SK-N-SH (cell line): Measurements from ENCODE around the gene HK3. TPM values are rescaled to one million over a fixed set of nuclear protein-coding genes. Genes with fewer than 3 reads are reported as not detected.

Source experiments
- CTCF ChIA-PET: fragments of 300-600, 350-600 bp; formaldehyde crosslinking; extraction: SDS; loops from one replicate; lab custom pipeline; 2021; lab: Yijun Ruan, JAX
- POLR2A ChIA-PET: fragments of 350-600 bp; sonication (Branson Sonifier 250); formaldehyde crosslinking; extraction: SDS; loops from one replicate; lab custom pipeline; 2020; ENCODE audit warnings: antibody characterized with exemption, inconsistent platforms; lab: Yijun Ruan, JAX
- DNase-seq: peaks from one replicate; pipeline ENCODE4 v3.0.0; 2012
- H2AFZ ChIP-seq: fragments of 200-600 bp; sonication (generic); 2 replicates; pipeline ENCODE4 v1.8.1; 2016; ENCODE audit warnings: antibody characterized with exemption, mild to moderate bottlenecking, low read depth
- H3F3A ChIP-seq: fragments of 200-600 bp; sonication (generic); replicated peaks from 2 replicates; pipeline ENCODE3; 2016; ENCODE audit warnings: antibody characterized with exemption, mild to moderate bottlenecking; ENCODE audit not compliant: insufficient read depth
- H3K27ac ChIP-seq, 2 experiments: fragments of 200-500 bp in 1 of 2; fragments of 200-600 bp in 1 of 2; sonication (Bioruptor generic) in 1 of 2; sonication (generic), shearing (Covaris generic) in 1 of 2; 2 replicates each; pipeline versions ENCODE4 v1.5.1 to v1.6.1; 2014 to 2016; ENCODE audit warnings: low read depth in 2 of 2, inconsistent platforms in 1 of 2, low read length in 1 of 2, mild to moderate bottlenecking in 1 of 2, mixed read lengths in 1 of 2
- H3K27me3 ChIP-seq: fragments of 200-600 bp; sonication (generic), shearing (Covaris generic); 2 replicates; pipeline ENCODE4 v1.6.1; 2016; ENCODE audit warnings: mixed run types; ENCODE audit not compliant: insufficient read depth
- H3K36me3 ChIP-seq, 2 experiments: fragments of 200-500 bp in 1 of 2; fragments of 200-600 bp in 1 of 2; sonication (Bioruptor generic) in 1 of 2; sonication (generic) in 1 of 2; replicated peaks in 1 of 2; 2 replicates each; pipeline versions ENCODE3 to v1.5.1; 2014 to 2016; ENCODE audit warnings: low read length in 1 of 2, mild to moderate bottlenecking in 1 of 2; ENCODE audit not compliant: insufficient read depth in 2 of 2, control insufficient read depth in 1 of 2
- H3K4me1 ChIP-seq, 2 experiments: fragments of 200-500 bp in 1 of 2; fragments of 200-600 bp in 1 of 2; sonication (Bioruptor generic) in 1 of 2; sonication (generic), shearing (Covaris generic) in 1 of 2; 2 replicates each; pipeline versions ENCODE4 v1.5.1 to v1.6.1; 2014 to 2016; ENCODE audit warnings: low read depth in 1 of 2, low read length in 1 of 2, mixed run types in 1 of 2; ENCODE audit not compliant: insufficient read depth in 2 of 2, control insufficient read depth in 1 of 2
- H3K4me2 ChIP-seq: fragments of 200-600 bp; sonication (generic), shearing (Covaris generic); 2 replicates; pipeline ENCODE4 v1.6.1; 2017; ENCODE audit warnings: mixed run types
- H3K4me3 ChIP-seq, 2 experiments: fragments of 200-500 bp in 1 of 2; fragments of 200-600 bp in 1 of 2; sonication (Bioruptor generic) in 1 of 2; sonication (generic), shearing (Covaris generic) in 1 of 2; 2 replicates each; pipeline versions ENCODE4 v1.5.1 to v1.8.1; 2014 to 2016; ENCODE audit warnings: low read depth in 2 of 2, inconsistent platforms in 1 of 2, low read length in 1 of 2, mild to moderate bottlenecking in 1 of 2, mixed read lengths in 1 of 2, moderate library complexity in 1 of 2
- H3K79me2 ChIP-seq: fragments of 200-600 bp; sonication (generic); 2 replicates; pipeline ENCODE4 v1.8.1; 2017; ENCODE audit warnings: mild to moderate bottlenecking; ENCODE audit not compliant: insufficient read depth
- H3K9ac ChIP-seq: fragments of 200-600 bp; sonication (generic); 2 replicates; pipeline ENCODE4 v1.6.1; 2017; ENCODE audit warnings: mixed run types
- H3K9me2 ChIP-seq: fragments of 200-600 bp; sonication (generic); 2 replicates; pipeline ENCODE4 v1.6.1; 2017; ENCODE audit warnings: mixed run types
- H3K9me3 ChIP-seq: fragments of 200-600 bp; sonication (generic); 2 replicates; pipeline ENCODE4 v1.6.1; 2017; ENCODE audit warnings: mixed run types, mild to moderate bottlenecking, moderate library complexity
- H4K20me1 ChIP-seq: fragments of 200-600 bp; sonication (generic); 2 replicates; pipeline ENCODE4 v1.6.1; 2017; ENCODE audit warnings: mild to moderate bottlenecking, mixed run types; ENCODE audit not compliant: insufficient read depth
- CHD2 ChIP-seq: fragments of 150-350 bp; IDR thresholded peaks from 2 replicates; pipeline ENCODE4 v1.6.1; 2018; ENCODE audit warnings: low read length; ENCODE audit not compliant: partially characterized antibody
- FOSL2 ChIP-seq: IDR thresholded peaks from 2 replicates; pipeline ENCODE4 v1.4.0; 2012; ENCODE audit warnings: low read depth, mild to moderate bottlenecking, moderate library complexity, borderline replicate concordance
- FOXJ3 ChIP-seq: sonication (generic); formaldehyde crosslinking; IDR thresholded peaks from 2 replicates; pipeline ENCODE4 v1.5.1; 2020; ENCODE audit warnings: mild to moderate bottlenecking, missing genetic modification reagents
- FOXM1 ChIP-seq: IDR thresholded peaks from 2 replicates; pipeline ENCODE4 v1.4.0; 2012; ENCODE audit warnings: low read depth, mild to moderate bottlenecking
- GABPA ChIP-seq: IDR thresholded peaks from 2 replicates; pipeline ENCODE4 v1.4.0; 2012; ENCODE audit warnings: low read depth, mild to moderate bottlenecking
- GATA2 ChIP-seq: sonication (generic); formaldehyde crosslinking; IDR thresholded peaks from 2 replicates; pipeline ENCODE4 v1.5.0; 2020; ENCODE audit warnings: mild to moderate bottlenecking, missing genetic modification reagents
- JUND ChIP-seq: IDR thresholded peaks from 2 replicates; pipeline ENCODE4 v1.4.0; 2012
- NFIC ChIP-seq: IDR thresholded peaks from 2 replicates; pipeline ENCODE4 v1.4.0; 2012; ENCODE audit warnings: borderline replicate concordance
- NRF1 ChIP-seq: IDR thresholded peaks from 2 replicates; pipeline ENCODE4 v1.6.1; 2012; ENCODE audit warnings: low read depth, mild to moderate bottlenecking, low read length
- POLR2AphosphoS5 ChIP-seq: IDR thresholded peaks from 2 replicates; pipeline ENCODE4 v1.6.1; 2012; ENCODE audit warnings: low read depth, low read length
- RAD21 ChIP-seq: IDR thresholded peaks from 2 replicates; pipeline ENCODE4 v1.6.1; 2012; ENCODE audit warnings: mild to moderate bottlenecking, low read length
- RXRA ChIP-seq: IDR thresholded peaks from 2 replicates; pipeline ENCODE4 v1.4.0; 2012; ENCODE audit warnings: low read depth, mild to moderate bottlenecking, borderline replicate concordance
- TCF12 ChIP-seq: IDR thresholded peaks from 2 replicates; pipeline ENCODE4 v1.4.0; 2012
- YY1 ChIP-seq: IDR thresholded peaks from 2 replicates; pipeline ENCODE4 v1.4.0; 2012; ENCODE audit warnings: low read depth, mild to moderate bottlenecking
- ZBTB33 ChIP-seq: IDR thresholded peaks from 2 replicates; pipeline ENCODE4 v1.4.0; 2012; ENCODE audit warnings: low read depth, borderline replicate concordance
- WGBS: methylation state at CpG from one replicate; pipeline ENCODE4 v1.1.6; 2017; ENCODE audit warnings: low lambda C conversion rate; 5-methylcytosine and 5-hydroxymethylcytosine counted together
- polyA plus RNA-seq, 3 experiments: library from polyadenylated mRNA; depleted of rRNA; stranded (reverse); fragments of >200 nt; gene quantifications; 2 replicates each; pipeline ENCODE4 v1.2.3, GENCODE V29; 2012
- TF ChIP-seq, protein P1 (sequence below): fragments of 150-350 bp; IDR thresholded peaks from 2 replicates; pipeline ENCODE4 v1.6.1; 2016; ENCODE audit warnings: mild to moderate bottlenecking, low read depth, low read length
- TF ChIP-seq, protein P2 (sequence below): fragments of 200-600 bp; sonication (generic); IDR thresholded peaks from 2 replicates; pipeline ENCODE4 v1.6.1; 2017; ENCODE audit warnings: antibody characterized with exemption, mild to moderate bottlenecking, moderate library complexity
- TF ChIP-seq, protein P3 (sequence below): IDR thresholded peaks from 2 replicates; pipeline ENCODE4; 2012
- TF ChIP-seq, protein P4 (sequence below): IDR thresholded peaks from 2 replicates; pipeline ENCODE4 v1.4.0; 2012; ENCODE audit warnings: low read depth, borderline replicate concordance

The HK3 gene
- polyA plus RNA-seq, 1 of the 3 experiments (the other 2 are of a cell fraction): 0.02 TPM

DNA sequence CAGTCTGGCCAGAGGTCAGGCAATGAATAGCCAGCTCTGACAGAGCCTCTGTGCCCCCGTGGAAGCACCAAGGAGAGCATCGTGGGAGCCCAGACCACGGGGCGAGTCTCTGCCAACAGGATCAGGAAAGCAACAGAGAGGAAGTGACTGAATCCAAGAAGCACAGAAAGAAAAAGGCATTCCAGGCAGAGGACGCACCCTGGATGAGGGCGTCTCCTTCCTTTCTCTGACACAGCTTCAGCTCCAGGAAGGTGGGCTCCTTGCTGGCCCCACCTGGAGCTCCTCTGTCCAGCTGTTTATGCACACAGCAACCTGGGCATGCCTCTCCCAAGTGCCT is 16.6 kb downstream of the HK3 start (continued):
- TF ChIP-seq JUND: no peak
- TF ChIP-seq YY1: no peak
- TF ChIP-seq, protein P1, sequence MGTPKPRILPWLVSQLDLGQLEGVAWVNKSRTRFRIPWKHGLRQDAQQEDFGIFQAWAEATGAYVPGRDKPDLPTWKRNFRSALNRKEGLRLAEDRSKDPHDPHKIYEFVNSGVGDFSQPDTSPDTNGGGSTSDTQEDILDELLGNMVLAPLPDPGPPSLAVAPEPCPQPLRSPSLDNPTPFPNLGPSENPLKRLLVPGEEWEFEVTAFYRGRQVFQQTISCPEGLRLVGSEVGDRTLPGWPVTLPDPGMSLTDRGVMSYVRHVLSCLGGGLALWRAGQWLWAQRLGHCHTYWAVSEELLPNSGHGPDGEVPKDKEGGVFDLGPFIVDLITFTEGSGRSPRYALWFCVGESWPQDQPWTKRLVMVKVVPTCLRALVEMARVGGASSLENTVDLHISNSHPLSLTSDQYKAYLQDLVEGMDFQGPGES: no peak
- TF ChIP-seq CHD2: no peak

- Histone ChIP-seq H3K4me1 (peaks cover 0 to 35% of the 10 kb centered on the region in 2 experiments; a peak in 2 of 4 replicates), H3K36me3 (no peaks in the 10 kb centered on the region), H3K9me3 (no peaks in the 10 kb centered on the region), H3K27ac (no peak overlapping the region), H3F3A (no peaks in the 10 kb centered on the region), H3K9me2 (no peaks in the 10 kb centered on the region), H3K27me3 (no peaks in the 10 kb centered on the region), H3K9ac (no peak overlapping the region), H3K4me2 (no peak overlapping the region), H3K4me3 (no peak overlapping the region), H4K20me1 (no peaks in the 10 kb centered on the region), H2AFZ (no peak overlapping the region), H3K79me2 (no peaks in the 10 kb centered on the region)
- TF ChIP-seq, protein P2, sequence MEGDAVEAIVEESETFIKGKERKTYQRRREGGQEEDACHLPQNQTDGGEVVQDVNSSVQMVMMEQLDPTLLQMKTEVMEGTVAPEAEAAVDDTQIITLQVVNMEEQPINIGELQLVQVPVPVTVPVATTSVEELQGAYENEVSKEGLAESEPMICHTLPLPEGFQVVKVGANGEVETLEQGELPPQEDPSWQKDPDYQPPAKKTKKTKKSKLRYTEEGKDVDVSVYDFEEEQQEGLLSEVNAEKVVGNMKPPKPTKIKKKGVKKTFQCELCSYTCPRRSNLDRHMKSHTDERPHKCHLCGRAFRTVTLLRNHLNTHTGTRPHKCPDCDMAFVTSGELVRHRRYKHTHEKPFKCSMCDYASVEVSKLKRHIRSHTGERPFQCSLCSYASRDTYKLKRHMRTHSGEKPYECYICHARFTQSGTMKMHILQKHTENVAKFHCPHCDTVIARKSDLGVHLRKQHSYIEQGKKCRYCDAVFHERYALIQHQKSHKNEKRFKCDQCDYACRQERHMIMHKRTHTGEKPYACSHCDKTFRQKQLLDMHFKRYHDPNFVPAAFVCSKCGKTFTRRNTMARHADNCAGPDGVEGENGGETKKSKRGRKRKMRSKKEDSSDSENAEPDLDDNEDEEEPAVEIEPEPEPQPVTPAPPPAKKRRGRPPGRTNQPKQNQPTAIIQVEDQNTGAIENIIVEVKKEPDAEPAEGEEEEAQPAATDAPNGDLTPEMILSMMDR: no peak
- no peak for TF ChIP-seq GABPA
- no peak for TF ChIP-seq FOSL2
- no peak for TF ChIP-seq RXRA
- TF ChIP-seq FOXM1: no peak
- no peak for TF ChIP-seq RAD21
- TF ChIP-seq CHD2: no peak
- no peak for TF ChIP-seq TCF12
- no peak for TF ChIP-seq GATA2 (CRISPR knock-in tag)
- no peak for TF ChIP-seq NRF1
- TF ChIP-seq FOXJ3: no peak
- TF ChIP-seq, protein P3, sequence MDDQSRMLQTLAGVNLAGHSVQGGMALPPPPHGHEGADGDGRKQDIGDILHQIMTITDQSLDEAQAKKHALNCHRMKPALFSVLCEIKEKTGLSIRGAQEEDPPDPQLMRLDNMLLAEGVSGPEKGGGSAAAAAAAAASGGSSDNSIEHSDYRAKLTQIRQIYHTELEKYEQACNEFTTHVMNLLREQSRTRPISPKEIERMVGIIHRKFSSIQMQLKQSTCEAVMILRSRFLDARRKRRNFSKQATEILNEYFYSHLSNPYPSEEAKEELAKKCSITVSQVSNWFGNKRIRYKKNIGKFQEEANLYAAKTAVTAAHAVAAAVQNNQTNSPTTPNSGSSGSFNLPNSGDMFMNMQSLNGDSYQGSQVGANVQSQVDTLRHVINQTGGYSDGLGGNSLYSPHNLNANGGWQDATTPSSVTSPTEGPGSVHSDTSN: no peak
- TF ChIP-seq NFIC: no peak
- TF ChIP-seq ZBTB33: no peak
- TF ChIP-seq, protein P1: no peak
- TF ChIP-seq, protein P4, sequence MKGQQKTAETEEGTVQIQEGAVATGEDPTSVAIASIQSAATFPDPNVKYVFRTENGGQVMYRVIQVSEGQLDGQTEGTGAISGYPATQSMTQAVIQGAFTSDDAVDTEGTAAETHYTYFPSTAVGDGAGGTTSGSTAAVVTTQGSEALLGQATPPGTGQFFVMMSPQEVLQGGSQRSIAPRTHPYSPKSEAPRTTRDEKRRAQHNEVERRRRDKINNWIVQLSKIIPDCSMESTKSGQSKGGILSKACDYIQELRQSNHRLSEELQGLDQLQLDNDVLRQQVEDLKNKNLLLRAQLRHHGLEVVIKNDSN: no peak
- no peak for TF ChIP-seq POLR2AphosphoS5
- CTCF ChIA-PET: interaction anchor here (0.9 to 3.7 kb wide), 6 partner anchors 12 to 224 kb away, joined by 3 to 13 read pairs (median 4); no protein-coding TSS in a partner anchor
- POLR2A ChIA-PET: interaction anchor here (1.1 kb wide), 1 partner anchor 15 kb away, joined by 4 read pairs; no protein-coding TSS in a partner anchor
- 78% methylated on average over 20 of the region's 25 CpGs for WGBS
- DNase-seq: no peak
Measured at GRCh38 chr5:176881816-176882566, 17.2 kb downstream of the HK3 start.
